SHP77 treated with DMSO at 0.1 percent for 48 hours (cell line): ENCODE results near the gene ANXA8L1.
"Not testable (repeated sequence)": the region's sequence is repeated elsewhere in the genome, so short reads cannot be mapped to it uniquely, and the experiment has no call there.

Source experiments
- DNase-seq: peaks from one replicate; lab custom pipeline; 2025; lab: John Stamatoyannopoulos, UW

Gene ANXA8L1

GRCh38 chr10:46375406-46375805 lies at the start of gene ANXA8L1:
Gene ANXA8L1, plus strand, starts transcription at chr10:46375776. Its CDS starts 76 bp downstream, at chr10:46375852.
- not testable (repeated sequence) for DNase-seq

GRCh38 chr10:46326066-46326465 lies 49.5 kb upstream of the ANXA8L1 start:
- no peak for DNase-seq

- DNase-seq = no peak
Measured at GRCh38 chr10:46326971-46327370, 48.6 kb upstream of the ANXA8L1 start.

- no peak for DNase-seq
Measured at GRCh38 chr10:46327685-46328084, 47.9 kb upstream of the ANXA8L1 start.

- no peak for DNase-seq
Measured at GRCh38 chr10:46328853-46329689, 46.5 kb upstream of the ANXA8L1 start.

GRCh38 chr10:46329690-46330016 lies 45.9 kb upstream of the ANXA8L1 start:
- no peak for DNase-seq

GRCh38 chr10:46330894-46331293 lies 44.7 kb upstream of the ANXA8L1 start:
- DNase-seq = no peak

GRCh38 chr10:46365484-46365883 lies 10.1 kb upstream of the ANXA8L1 start:
- DNase-seq = not testable (repeated sequence)

- not testable (repeated sequence) for DNase-seq
Measured at GRCh38 chr10:46367209-46367608, 8.4 kb upstream of the ANXA8L1 start.

- DNase-seq = not testable (repeated sequence)
Measured at GRCh38 chr10:46367666-46368240, 7.8 kb upstream of the ANXA8L1 start.

- DNase-seq = not testable (repeated sequence)
Measured at GRCh38 chr10:46368956-46369355, 6.6 kb upstream of the ANXA8L1 start.

GRCh38 chr10:46374410-46374809 lies 1.2 kb upstream of the ANXA8L1 start:
- DNase-seq = not testable (repeated sequence)

- not testable (repeated sequence) for DNase-seq
Measured at GRCh38 chr10:46377022-46377421, 1.4 kb downstream of the ANXA8L1 start.

- not testable (repeated sequence) for DNase-seq
Measured at GRCh38 chr10:46377651-46378050, 2.1 kb downstream of the ANXA8L1 start.

GRCh38 chr10:46378108-46378507 lies 2.5 kb downstream of the ANXA8L1 start:
- not testable (repeated sequence) for DNase-seq

GRCh38 chr10:46379233-46379848 lies 3.8 kb downstream of the ANXA8L1 start:
- DNase-seq = not testable (repeated sequence)

GRCh38 chr10:46385858-46386257 lies 10.3 kb downstream of the ANXA8L1 start:
- not testable (repeated sequence) for DNase-seq

GRCh38 chr10:46386694-46387093 lies 11.1 kb downstream of the ANXA8L1 start:
- not testable (repeated sequence) for DNase-seq

GRCh38 chr10:46387309-46387902 lies 11.8 kb downstream of the ANXA8L1 start:
- DNase-seq = not testable (repeated sequence)

- not testable (repeated sequence) for DNase-seq
Measured at GRCh38 chr10:46391422-46391821, 15.8 kb downstream of the ANXA8L1 start.

GRCh38 chr10:46396441-46397279 lies 21.1 kb downstream of the ANXA8L1 start:
- not testable (repeated sequence) for DNase-seq

GRCh38 chr10:46397767-46398166 lies 22.2 kb downstream of the ANXA8L1 start:
- DNase-seq = not testable (repeated sequence)
